LNCAP (cell line): ENCODE data around the gene NDNF.

ENCODE experiments used
- CTCF ChIP-seq: fragments of 450-650 bp; IDR thresholded peaks from 2 replicates; pipeline ENCODE4 v1.5.1; 2017; ENCODE audit warnings: mild to moderate bottlenecking

NDNF gene

DNA sequence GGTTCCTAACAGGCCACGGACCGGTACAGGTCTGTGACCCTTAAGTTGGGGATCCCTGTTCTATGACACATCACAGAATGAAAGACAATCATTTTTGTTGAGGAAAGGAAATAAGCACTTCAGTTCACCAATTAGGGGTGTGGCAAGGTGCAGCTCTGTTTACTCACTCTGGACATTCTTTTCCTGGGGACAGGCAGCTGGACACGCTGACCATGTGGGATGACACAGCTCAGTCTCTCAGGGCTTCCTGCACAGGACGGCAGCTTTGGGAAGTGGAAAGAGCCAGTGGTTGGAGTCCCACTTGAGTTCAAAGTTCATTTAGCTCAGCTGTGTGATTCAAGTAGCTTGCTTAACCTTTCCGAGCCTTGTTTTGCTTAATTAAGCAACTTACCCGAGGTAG lies 55.7 kb downstream of the NDNF start:
- no peak for TF ChIP-seq CTCF

GRCh38 chr4:121015421-121015820 lies 56.9 kb downstream of the NDNF start:
- TF ChIP-seq CTCF, result no peak

- no peak for TF ChIP-seq CTCF
Measured at GRCh38 chr4:121014544-121014943, 57.8 kb downstream of the NDNF start.

DNA sequence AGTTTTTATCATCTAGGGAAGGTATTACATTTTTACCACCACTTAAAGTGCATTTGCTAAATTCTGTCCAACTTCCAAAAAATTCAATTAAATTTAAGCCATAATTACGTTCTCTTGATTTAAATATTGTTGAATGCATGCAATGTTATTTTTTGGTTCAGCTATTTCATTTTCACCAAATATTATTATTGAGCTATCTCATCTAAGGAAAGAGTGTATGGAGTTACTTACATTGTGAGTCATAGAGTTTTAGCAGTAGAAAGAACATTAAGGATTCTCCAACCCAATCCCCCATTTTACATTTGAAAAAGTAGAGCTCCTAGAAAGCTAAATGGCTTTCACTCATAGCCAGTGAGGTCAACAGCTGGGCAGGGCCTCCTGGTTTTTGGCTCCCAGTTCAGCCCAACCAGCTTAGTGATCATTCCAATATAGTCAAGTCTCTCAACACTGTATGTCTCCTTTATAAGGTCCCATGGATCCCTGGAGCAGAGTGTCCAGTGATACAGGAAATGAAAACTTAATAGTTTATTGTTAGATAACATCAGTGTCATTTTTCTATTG lies 60.5 kb downstream of the NDNF start:
- no peak for TF ChIP-seq CTCF

DNA sequence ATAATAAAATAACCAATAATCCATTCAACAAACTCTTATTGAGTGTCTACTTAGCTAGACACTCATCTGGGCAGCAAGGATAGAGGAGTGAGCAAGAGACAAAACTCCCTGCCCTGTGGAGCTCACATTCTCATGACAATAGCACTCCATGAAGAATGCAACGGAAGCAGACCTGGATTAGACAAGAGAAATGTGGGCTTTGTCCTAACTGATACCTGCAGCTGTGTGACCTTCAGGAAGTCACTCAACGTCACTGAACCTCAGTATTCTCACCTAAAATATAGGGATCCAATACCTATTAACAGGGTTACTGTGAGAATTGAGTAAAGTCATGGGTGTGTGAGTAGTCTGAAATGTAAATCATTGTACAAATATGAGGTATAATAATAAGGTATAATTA lies 61.2 kb downstream of the NDNF start:
- TF ChIP-seq CTCF, result no peak

DNA sequence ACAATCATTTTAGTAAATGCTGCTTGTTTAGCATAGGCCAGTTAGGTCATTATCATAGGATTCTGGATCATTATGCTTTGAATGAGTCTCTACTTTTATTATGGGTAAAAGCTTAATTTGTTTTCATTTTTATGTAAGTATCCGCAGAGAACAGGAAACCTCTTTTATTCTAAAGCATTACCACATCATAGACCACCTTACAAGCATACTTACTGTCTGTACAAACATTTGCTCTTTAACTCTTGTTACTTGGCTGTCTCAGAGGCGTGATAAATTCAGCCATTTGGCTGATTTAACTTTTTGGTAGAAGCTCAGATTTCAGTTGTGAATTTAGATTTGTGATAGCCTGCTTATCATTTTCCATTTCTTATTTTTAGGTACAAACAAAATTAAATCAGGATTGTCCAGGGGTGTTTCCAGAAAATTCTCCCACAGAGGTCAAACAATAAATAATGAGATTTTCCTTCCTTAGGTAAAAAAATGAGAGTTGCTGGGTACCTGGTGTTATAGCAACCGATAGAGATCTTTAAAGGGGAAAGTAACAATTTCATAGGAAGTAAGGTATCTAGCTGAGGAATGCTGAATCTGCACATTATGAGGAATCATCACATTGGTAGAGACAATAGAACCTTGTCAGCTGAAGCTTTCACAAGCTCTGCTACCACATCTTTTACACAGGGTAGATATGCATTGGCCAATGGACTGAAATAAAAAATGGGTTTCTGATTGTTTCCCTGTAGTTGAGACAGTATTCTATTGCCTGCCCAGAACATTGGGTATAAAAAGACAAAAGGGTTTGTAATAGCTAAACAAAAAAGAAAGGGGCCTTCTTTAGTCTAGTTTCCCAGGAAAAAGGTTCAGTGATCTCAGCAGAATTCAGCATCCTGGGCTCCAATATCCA lies 62.5 kb downstream of the NDNF start:
- TF ChIP-seq CTCF, result no peak

- TF ChIP-seq CTCF, result no peak
Measured at GRCh38 chr4:121007660-121008059, 64.7 kb downstream of the NDNF start.
